CD4-positive, alpha-beta T cell treated with Interleukin-12 subunit alpha and Interleukin-12 subunit beta, for 1 hour (primary cell): ENCODE measurements around the gene RBP4.

Experiments
- DNase-seq: peaks from one replicate; pipeline ENCODE4 v3.0.0-alpha.2; 2020

RBP4 gene

GRCh38 chr10:93601146-93601773, at the start of gene RBP4:
Gene RBP4, minus strand, starts transcription at chr10:93601235. Its CDS starts 207 bp downstream, at chr10:93601028.
- no peak for DNase-seq

- DNase-seq, result no peak
These were observed 38.8 kb upstream of the RBP4 start for GRCh38 chr10:93639791-93640190.

GRCh38 chr10:93630625-93631557, 29.9 kb upstream of the RBP4 start:
- DNase-seq, result no peak

GRCh38 chr10:93629647-93630305, 28.7 kb upstream of the RBP4 start:
- no peak for DNase-seq

- DNase-seq, result no peak
These were observed 27.8 kb upstream of the RBP4 start for GRCh38 chr10:93628858-93629257.

GRCh38 chr10:93622942-93623341, 21.9 kb upstream of the RBP4 start:
- DNase-seq, result no peak

GRCh38 chr10:93620925-93621324, 19.9 kb upstream of the RBP4 start:
- no peak for DNase-seq

- DNase-seq, result no peak
These were observed 14.7 kb upstream of the RBP4 start for GRCh38 chr10:93615576-93616235.

- DNase-seq, result no peak
These were observed 13.2 kb upstream of the RBP4 start for GRCh38 chr10:93614101-93614825.

- no peak for DNase-seq
These were observed 12.1 kb upstream of the RBP4 start for GRCh38 chr10:93613126-93613525.

- no peak for DNase-seq
These were observed 11.3 kb upstream of the RBP4 start, which contains the start of gene PDE6C for GRCh38 chr10:93612311-93612710. Gene PDE6C, plus strand, starts transcription at chr10:93612537. Its CDS starts 189 bp downstream, at chr10:93612726.

GRCh38 chr10:93608421-93608820, 7.4 kb upstream of the RBP4 start:
- no peak for DNase-seq

GRCh38 chr10:93604146-93604545, 3.1 kb upstream of the RBP4 start:
- no peak for DNase-seq

GRCh38 chr10:93603023-93603422, 2.0 kb upstream of the RBP4 start:
- DNase-seq, result no peak

GRCh38 chr10:93601774-93602162, 733 bp upstream of the RBP4 start:
- DNase-seq, result no peak

- DNase-seq, result no peak
These were observed 439 bp downstream of the RBP4 start for GRCh38 chr10:93600446-93601145.

- DNase-seq, result no peak
These were observed 1.3 kb downstream of the RBP4 start for GRCh38 chr10:93599778-93600177.

- no peak for DNase-seq
These were observed 1.7 kb downstream of the RBP4 start for GRCh38 chr10:93599335-93599734.

GRCh38 chr10:93598157-93598556, 2.9 kb downstream of the RBP4 start:
- no peak for DNase-seq

- no peak for DNase-seq
These were observed 3.9 kb downstream of the RBP4 start for GRCh38 chr10:93597075-93597599.

- DNase-seq, result no peak
These were observed 4.5 kb downstream of the RBP4 start for GRCh38 chr10:93596539-93596938.
